Measurements from ENCODE around the gene PPIL1. TPM values are rescaled to one million over a fixed set of nuclear protein-coding genes. Genes with fewer than 3 reads are reported as not detected.
"Not testable (repeated sequence)": the region's sequence is repeated elsewhere in the genome, so short reads cannot be mapped to it uniquely, and the experiment has no call there.

The PPIL1 gene
- total RNA-seq, result 21.2 TPM
- long read RNA-seq, transcript PPIL1-201 (4 exons, 1,739 nt), result major isoform, 57 of 69 reads
- long read RNA-seq, transcript PPIL1-202 (3 exons, 1,347 nt), result minor isoform, 9 of 69 reads
- long read RNA-seq, partial matches to known transcripts, result 2 of 69 reads
- long read RNA-seq, other reads (novel, unspliced or antisense), result 1 of 69 reads

- peak; percentile 96 for DNase-seq (ENCODE audit: low spot score)
These were observed at the start of gene PPIL1 for GRCh38 chr6:36874443-36875249. PPIL1 (minus strand) TSS chr6:36874803; CDS start chr6:36874772, 31 bp downstream.

GRCh38 chr6:36924131-36924530, 49.5 kb upstream of the PPIL1 start:
- no peak for DNase-seq (ENCODE audit: low spot score)

GRCh38 chr6:36920546-36920945, 45.9 kb upstream of the PPIL1 start:
- DNase-seq (ENCODE audit: low spot score), result no peak

- DNase-seq (ENCODE audit: low spot score), result no peak
These were observed 45.4 kb upstream of the PPIL1 start for GRCh38 chr6:36920049-36920448.

GRCh38 chr6:36917541-36918193, 43.1 kb upstream of the PPIL1 start:
- no peak for DNase-seq (ENCODE audit: low spot score)

GRCh38 chr6:36916126-36916525, 41.5 kb upstream of the PPIL1 start:
- DNase-seq (ENCODE audit: low spot score), result no peak

- DNase-seq (ENCODE audit: low spot score), result no peak
These were observed 41.0 kb upstream of the PPIL1 start for GRCh38 chr6:36915599-36915998.

GRCh38 chr6:36914227-36914794, 39.7 kb upstream of the PPIL1 start:
- DNase-seq (ENCODE audit: low spot score), result no peak

- DNase-seq (ENCODE audit: low spot score), result no peak
These were observed 38.5 kb upstream of the PPIL1 start for GRCh38 chr6:36913082-36913481.

- DNase-seq (ENCODE audit: low spot score), result no peak
These were observed 38.0 kb upstream of the PPIL1 start for GRCh38 chr6:36912586-36912985.

- DNase-seq (ENCODE audit: low spot score), result no peak
These were observed 37.4 kb upstream of the PPIL1 start for GRCh38 chr6:36912030-36912454.

- DNase-seq (ENCODE audit: low spot score), result no peak
These were observed 34.1 kb upstream of the PPIL1 start for GRCh38 chr6:36908747-36909146.

GRCh38 chr6:36907781-36908180, 33.2 kb upstream of the PPIL1 start:
- DNase-seq (ENCODE audit: low spot score), result no peak

- DNase-seq (ENCODE audit: low spot score), result no peak
These were observed 32.1 kb upstream of the PPIL1 start for GRCh38 chr6:36906539-36907325.

- no peak for DNase-seq (ENCODE audit: low spot score)
These were observed 30.3 kb upstream of the PPIL1 start for GRCh38 chr6:36904851-36905393.

GRCh38 chr6:36904114-36904513, 29.5 kb upstream of the PPIL1 start:
- DNase-seq (ENCODE audit: low spot score), result no peak

GRCh38 chr6:36897609-36898008, 23.0 kb upstream of the PPIL1 start:
- DNase-seq (ENCODE audit: low spot score), result no peak

GRCh38 chr6:36893976-36894932, 19.7 kb upstream of the PPIL1 start:
- no peak for DNase-seq (ENCODE audit: low spot score)

- not testable (repeated sequence) for DNase-seq (ENCODE audit: low spot score)
These were observed 16.6 kb upstream of the PPIL1 start for GRCh38 chr6:36891153-36891552.

Measured in mesenteric fat pad (tissue), 1 donor.